Limb (tissue), 2 donors: ENCODE results near the gene CCDC159.
"Not testable (repeated sequence)": the region's sequence is repeated elsewhere in the genome, so short reads cannot be mapped to it uniquely, and the experiment has no call there.

ENCODE experiments used
- DNase-seq, 2 donors: peaks; one replicate each; pipeline ENCODE4 v3.0.0-alpha.2; 2016; ENCODE audit errors: extremely low spot score in 2 of 2

CCDC159 gene, protein sequence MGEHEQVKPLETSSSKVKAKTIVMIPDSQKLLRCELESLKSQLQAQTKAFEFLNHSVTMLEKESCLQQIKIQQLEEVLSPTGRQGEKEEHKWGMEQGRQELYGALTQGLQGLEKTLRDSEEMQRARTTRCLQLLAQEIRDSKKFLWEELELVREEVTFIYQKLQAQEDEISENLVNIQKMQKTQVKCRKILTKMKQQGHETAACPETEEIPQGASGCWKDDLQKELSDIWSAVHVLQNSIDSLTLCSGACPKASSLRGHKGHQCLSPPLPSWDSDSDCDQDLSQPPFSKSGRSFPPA

DNA sequence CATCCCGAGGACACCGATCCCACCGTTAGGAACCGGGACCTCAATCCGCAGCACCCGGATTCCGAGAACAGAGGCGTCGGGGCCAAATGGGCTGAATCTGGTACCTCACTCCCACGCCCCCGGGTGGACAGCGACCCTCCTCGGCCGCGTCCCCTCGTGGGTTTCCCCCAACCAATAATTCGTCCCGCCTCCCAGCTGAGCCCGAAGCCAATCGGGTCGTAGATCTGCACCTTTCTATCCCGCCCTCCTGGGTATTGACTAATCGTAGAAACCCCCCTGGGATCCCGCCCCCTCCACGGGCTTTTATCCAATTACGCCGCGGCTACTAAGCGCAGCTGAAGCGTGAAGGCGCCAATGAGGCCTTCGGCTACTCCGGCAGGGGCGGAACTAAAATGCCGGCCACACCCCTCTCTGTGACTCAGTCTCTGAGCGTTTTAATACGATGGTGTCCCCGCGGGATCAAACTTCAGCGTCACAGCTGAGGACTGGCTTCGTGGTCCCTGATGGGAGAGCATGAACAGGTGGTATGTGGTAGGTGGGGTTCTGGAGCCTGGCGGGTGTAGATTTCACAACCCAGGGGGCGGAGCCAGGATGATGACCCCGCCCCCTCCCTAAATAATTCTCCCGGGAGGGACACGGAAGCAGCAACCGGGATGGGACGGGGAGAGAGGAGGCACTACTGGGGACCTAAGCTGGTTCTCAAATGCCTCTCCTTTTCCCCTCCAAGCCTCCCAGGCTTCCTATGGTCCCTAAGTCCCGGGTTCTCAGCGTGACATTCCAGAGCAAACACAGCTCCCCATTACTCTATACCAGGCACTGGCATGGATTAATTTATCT lies at the start of gene CCDC159, which contains the start of gene TMEM205:
Gene CCDC159, plus strand, starts transcription at position 416 of the 837 bp plus-strand sequence. Its CDS starts 88 bp downstream, at position 504.
Gene TMEM205, minus strand, starts transcription at position 165 of the 837 bp plus-strand sequence. CDS start 649 bp downstream, outside the sequence.
- peak; percentile 95 to 96 for DNase-seq

DNA sequence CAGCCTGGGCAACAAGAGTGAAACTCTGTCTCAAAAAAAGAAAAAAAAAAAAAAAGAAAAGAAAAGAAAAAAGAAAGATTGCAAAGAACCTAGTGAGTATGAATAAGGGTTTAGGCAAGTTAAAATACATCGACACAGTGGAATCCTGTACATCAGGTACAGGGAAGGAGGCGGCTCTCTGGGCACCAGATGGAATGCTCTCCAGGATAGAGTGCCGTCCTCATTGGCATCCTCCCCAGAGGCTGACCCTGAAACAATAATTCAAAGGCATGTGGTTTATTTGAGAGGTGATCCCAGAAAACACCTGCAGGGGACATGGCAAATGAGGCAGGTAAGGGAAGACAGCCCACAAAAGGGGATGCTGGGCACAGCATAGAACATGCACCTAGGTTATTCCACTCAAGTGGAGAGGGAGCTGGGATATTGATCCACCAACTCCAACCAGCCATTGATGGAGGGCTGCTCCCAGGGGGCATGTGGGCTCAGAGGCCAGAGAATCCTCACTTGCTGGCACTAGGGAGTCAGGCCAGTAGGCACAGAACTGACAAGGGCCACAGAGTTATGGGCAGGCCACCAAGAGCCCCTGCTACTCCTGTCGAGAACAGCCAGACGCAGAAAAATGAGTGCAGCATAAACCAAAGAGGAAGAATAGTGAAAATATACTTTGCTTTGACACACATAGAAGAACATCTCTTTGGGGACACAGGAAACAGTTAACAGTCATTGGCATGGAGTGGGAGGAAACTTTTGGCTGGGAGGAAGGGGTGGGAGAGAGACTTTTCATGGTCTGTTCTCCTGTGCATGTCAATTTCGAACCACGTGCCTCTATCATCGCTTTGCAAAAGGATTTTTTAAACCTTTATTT lies 46.1 kb upstream of the CCDC159 start:
- no peak for DNase-seq

DNA sequence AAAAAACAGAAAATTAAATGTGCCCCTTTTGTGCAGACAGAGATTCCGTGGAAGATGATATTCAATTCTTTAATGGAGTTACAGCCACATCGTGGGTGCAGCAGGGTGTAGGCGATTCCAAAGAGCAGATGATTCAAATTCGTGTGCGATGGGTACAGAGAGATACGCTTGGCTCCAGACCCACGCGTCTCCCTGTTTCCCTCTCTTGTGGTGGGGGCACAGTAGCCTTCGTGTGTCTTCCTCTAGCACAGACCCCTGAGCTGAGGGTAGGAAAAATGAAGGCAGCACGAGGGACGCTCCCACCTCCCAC lies 45.6 kb upstream of the CCDC159 start:
- no peak for DNase-seq

DNA sequence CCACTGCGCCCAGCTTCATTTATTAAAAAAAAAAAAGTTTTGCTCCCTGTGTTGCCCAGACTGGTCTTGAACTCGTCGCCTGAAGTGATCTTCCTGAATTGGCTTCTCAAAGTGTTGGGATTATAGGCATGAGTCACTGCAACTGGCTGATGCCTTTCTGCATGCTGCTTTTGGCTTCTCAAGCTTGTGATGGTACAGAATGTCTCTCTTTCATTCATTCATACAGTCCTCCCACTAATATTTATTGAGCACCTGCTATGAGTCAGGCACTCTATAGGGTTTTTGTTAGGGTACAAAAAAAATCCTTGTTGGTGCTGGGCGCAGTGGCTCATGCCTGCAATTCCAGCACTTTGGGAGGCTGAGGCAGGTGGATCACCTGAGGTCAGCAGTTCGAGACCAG lies 41.4 kb upstream of the CCDC159 start:
- no peak for DNase-seq

DNA sequence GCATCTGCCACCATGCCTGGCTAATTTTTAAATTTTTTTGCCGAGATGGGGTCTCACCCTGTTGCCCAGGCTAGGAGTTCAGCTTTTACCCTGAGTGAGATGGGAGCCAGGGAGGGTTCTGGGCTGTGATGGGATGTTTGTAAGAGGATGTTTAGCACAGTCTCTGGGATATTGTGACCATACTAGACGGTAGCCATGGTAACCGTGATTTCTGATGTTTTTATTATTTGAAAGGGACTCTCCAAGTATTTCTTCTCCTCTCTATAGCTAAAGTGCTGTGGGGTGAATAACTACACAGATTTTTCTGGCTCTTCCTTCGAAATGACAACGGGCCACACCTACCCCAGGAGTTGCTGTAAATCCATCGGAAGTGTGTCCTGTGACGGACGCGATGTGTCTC lies 40.0 kb upstream of the CCDC159 start:
- DNase-seq = no peak

DNA sequence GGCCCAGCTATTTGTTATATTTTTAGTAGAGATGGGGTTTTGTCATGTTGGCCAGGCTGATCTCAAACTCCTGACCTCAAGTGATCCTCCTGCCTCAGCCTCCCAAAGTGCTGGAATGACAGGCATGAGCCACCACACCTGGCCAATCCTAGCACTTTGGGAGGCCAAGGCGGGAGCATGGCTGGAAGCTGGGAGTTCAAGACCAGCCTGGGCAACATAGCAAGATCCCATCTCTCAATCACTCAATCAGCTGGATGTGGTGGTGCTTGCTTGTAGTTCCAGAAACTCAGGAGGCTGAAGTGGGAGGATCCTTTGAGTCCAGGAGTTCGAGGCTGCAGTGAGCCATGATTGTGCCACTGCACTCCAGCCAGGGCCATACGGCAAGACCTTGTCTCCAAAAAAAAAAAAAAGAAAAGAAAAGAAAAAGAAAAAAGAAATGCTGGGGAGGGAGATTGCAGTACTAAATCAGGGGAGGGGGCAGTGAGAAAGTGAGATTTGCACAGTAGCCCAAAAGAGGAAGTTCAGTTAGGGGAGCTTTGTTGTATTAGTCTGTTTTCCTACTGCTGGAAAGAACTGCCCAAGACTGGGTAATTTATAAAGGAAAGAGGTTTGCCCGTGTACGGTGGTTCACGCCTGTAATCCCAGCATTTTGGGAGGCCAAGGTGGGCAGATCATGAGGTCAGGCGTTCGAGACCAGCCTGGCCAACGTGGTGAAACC lies 25.9 kb upstream of the CCDC159 start:
- DNase-seq = not testable (repeated sequence)

DNA sequence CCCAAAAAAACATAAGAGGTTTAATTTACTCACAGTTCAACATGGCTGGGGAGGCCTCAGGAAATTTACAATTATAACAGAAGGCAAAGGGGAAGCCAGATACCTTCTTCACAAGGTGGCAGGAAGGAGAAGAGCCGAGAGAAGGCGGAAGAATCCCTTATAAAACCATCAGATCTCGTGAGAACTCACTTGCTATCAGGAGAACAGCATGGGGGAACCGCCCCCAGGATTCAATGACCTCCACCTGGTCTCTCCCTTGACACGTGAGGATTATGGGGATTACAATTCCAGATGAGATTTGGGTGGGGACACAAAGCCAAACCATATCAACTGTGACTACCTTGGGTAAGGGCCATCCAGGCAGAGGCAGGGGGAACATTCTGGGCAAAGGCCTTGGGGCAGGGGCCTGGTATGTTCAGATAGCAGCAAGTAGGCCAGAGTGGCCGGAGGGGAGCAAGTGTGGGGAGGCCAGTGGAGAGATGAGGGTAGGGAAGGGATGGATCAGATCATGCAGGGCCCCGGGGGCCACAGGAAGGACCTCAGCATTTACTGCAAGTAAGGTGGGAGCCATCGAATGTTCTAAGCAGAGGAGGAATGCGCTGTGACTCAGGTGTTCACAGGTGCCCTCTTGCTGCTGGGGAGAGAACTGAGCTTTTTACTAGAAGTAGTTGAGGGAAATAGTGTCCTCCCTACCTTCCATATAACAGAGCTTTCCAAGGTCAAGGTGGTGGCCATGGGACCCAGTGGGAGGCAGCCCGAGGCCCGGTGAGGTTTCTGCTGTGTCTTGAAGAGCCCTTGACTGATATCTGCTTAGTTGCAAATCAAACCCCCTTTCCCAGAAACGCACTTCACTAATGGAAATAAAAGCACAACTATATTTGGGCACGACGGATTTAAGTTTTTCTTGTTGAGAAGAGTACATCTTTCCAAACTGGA lies 24.9 kb upstream of the CCDC159 start:
- no peak for DNase-seq

DNA sequence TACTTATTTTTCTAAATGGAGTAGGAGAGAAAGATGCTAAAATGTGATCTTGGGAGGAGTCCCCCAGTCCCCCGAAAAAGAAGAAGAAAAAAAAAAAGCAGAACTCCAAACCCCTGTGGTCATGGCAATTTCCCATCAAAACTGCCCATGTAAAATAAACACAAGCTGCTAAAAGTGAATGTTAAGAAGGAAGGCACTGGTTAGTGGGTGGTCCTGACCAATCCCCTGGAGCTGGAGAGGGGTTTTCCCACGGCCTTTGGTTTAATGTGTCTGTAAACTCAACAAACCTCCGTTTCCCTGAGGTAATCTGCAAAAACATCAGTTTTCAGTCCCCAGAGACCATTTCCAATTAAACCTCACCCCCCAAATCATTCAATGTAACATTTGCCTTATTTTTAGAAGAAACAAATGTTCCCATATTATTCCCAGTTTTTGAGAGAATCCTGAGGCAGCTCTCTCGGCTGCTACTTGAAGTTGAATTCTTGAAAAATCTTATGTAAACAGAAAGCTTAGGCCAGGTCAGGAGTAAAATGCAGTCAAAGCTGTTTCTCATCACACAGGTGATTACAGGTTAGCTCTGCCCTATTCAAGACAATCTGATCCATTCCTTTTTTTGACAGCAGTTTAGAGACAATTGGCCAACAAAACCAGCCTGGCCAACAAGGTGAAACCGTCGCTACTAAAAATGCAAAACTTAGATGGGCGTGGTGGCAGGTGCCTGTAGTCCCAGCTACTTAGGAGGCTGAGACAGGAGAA lies 23.9 kb upstream of the CCDC159 start:
- DNase-seq = no peak

DNA sequence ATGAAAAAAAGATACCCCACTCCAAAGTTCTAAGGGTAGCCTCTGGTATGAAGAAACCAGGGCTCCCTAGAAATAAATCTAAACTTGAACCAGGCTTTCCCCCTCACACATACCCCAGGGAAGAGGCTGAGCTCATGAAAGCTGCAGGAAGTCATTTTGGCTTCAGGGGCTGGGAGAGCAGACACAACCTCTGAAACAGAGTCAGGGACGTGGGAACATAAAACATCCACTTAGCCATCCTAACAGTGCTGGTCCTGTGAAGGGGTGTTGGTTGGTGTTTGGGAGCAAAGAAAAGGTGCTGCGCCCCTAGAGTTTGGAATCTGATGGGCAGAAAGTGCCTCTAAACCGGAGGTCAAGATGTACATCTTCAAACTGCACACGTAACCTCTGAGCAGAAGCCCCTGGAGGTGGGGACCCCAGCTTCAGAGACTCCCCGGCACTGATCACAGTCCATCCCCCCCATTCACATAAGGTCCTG lies 22.7 kb upstream of the CCDC159 start:
- no peak for DNase-seq

DNA sequence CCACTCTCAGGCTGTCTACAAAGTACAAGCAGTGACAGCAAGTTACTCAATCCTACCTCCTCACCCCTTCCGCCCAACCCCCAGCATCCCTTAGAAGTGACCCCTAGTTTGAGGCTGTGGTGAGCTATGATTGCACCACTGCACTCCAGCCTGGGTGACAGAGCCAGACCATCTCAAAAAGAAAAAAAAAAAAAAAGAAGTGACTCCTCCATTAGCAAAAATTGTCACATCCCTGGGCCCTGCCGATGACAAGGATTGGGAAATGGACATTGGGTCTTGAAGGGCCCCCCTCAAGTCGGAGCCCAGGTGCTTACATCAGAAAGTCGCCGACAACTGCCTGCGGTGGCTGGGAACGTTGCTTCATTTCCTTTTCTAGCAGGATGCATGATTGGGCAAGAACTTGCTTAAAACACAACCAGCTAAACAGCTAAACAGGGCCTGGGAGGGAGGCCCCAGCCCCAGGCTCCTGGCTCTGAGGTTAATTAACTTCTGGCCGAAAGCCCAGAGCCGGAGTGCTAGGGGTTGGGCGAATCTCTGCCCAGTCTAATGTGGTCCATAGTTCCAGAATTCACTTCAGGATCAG lies 22.1 kb upstream of the CCDC159 start:
- DNase-seq = peak; percentile 38 to 64

DNA sequence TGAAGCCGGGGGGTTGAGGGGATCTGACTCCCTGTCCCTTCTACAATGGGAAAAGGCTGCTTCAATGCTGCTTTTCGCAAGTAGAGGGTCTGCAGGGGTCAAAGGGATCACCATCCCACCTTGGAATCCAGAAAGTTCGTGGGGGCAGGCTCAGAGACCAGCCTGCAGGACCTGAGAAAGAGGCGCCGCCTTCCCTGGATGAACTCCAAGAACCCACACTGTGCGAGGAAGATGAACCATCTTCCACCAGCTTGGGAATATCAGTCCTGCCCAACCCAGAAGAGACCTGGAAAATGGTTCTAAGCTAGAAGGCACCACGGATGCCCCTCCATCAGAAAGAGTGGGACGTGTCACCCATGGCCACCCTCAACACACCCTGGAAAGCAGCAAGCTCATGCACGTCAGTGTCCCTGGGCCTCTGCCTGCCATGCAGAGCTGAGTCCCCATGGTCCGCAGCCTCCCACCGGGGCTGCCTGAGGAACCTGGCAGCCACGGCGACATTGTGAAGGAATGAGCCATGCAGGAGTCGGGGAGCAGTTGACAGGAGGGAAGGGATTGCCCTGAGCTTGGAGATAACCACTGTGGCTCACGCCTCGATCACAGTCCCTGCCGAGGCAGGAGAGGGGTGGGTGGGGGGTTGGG lies 21.4 kb upstream of the CCDC159 start:
- no peak for DNase-seq

DNA sequence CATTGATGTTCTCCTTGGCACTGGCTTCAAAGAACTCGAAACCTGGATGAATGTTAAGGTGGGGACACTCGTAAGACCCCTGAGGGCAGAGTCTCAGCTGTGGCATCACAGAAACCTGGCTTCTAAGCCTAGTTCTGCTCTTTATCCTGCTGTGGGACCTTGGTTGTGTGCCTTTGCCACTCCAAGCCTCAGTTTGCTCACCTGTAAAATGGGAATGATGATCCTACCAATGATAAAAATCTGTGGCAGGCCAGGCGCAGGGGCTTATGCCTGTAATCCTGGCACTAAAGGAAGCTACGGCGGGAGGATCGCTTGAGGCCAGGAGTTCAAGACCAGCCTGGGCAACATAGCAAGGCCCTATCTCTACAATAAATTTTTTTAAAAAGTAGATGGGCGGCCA lies 20.8 kb upstream of the CCDC159 start:
- no peak for DNase-seq

DNA sequence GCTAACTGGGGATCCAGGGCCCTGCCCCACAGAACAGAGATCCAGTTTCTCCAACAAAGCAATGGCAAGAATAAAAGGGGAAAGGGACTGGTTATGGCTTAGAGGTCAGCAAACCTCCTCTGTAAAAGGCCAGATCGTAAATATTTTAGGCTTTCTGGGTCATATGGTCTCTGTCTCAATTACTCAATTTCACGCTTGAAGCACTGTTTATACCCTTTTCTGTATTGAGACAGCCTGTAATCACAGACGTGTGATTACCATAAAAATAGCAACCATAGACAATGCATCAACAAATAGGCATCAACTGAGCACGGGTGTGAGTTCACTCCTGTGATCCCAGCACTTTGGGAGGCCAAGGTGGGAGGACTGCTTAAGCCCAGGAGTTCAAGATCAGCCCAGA lies 16.2 kb upstream of the CCDC159 start:
- no peak for DNase-seq

DNA sequence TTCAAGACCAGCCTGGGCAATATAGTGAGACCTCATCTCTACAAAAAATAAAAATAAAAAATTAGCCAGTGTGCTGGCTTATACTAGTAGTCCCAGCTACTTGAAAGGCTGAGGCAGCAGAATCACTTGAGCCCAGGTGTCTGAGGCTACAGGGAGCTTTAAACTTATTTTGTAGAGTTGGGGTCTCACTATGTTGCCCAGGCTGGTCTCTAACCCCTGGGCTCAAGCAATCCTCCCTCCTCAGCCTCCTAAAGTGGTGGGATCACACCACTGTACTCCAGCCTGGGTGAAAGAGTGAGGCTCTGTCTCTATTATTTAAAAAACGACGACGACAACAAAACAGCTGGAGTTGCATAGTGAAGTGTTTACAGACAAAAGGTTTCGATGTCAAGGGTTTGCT lies 14.8 kb upstream of the CCDC159 start:
- DNase-seq = no peak

DNA sequence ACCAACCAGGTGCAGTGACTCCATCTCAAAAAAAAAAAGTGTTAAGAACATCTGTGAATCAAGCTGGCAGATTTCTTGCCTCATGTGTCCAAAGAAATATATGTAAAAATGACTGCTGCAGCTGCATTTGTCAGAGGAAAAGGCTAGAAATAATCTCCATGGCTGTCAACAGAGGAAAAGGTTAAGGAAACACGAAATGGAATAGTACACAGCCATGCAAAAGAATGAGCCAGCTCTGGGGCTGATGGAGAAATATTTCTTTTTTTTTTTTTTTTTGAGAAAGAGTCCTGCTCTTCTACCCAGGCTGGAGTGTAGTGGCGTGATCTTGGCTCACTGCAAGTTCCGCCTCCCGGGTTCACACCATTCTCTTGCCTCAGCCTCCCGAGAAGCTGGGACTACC lies 13.5 kb upstream of the CCDC159 start:
- DNase-seq = no peak

DNA sequence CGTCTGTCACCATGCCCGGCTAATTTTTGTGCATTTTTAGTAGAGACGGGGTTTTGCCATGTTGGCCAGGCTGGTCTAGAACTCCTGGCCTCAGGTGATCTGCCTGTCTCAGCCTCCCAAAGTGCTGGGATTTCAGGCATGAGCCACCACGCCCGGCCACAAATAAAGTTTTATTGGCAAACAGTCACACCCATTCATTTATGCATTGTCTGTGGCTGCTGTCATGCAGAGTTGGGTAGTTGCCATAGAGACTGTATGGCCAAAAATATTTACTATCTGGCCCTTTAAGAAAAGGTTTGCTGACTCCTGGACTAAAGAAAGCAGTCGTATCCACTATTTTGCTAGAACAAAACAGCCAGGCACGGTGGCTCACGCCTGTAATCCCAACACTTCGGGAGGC lies 12.5 kb upstream of the CCDC159 start:
- not testable (repeated sequence) for DNase-seq

DNA sequence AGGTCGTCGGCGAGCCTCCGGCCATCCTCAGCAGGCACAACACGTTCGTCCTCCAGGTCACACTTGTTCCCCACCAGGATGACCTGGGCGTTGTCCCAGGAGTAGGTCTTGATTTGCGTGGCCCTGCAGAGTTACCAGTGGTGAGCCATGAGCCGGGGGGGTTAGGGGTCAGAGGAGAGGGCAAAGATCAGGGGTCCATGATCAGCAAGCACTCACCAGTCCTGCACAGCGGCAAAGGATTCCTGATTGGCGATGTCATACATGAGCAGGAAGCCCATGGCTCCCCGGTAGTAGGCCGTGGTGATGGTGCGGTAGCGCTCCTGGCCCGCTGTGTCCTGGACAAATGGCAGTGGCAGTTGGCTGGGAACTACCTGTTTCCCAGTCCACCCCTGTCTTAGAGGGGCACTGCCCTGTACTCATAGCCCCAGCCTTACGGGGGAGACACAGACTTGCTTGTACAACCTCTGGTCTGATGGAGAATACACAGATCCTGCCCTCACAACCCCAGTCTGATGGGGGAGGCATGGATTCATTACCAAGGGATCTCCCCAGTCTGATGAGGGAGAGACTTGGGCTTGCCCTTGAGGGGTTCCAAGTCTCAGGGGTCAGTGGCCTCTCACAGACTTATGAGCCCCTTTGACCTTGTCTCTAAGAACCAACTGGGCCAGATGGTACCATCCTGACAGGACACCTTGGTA lies 10.7 kb upstream of the CCDC159 start:
- no peak for DNase-seq

DNA sequence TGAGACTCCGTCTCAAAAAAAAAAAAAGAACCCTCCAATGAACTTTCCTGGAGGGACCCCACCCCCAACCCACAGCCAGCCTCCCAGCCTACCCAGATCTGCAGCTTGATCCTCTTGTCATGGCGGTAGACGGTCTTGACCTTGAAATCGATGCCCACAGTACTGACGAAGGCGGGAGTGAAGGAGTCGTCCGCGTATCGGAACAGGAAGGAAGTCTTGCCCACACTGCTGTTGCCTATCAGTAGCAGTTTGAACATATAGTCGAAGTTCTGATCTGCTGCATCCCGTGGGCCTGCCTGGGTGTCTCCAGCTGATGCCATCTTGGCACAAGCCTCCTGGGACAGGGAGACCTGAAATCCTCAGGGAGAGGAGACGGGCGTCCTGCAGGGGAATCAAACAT lies 9.2 kb upstream of the CCDC159 start:
- no peak for DNase-seq
